Stomach (tissue), 19 donors: ENCODE results near the gene ADAM12. TPM values are rescaled to one million over a fixed set of nuclear protein-coding genes. Genes with fewer than 3 reads are reported as not detected.
A peak's percentile ranks its signal among the peaks of the same experiment; 100 is the strongest.

Experiments used
- DNase-seq, 2 donors: peaks; one replicate each; pipeline versions ENCODE4 v3.0.0 to v3.0.0-alpha.2; 2013 to 2019
- H3K27ac ChIP-seq, 5 donors: fragments of 200-600 bp in 4 of 5; sonication (generic) in 4 of 5; one replicate each; pipeline ENCODE4 v1.5.1; 2013 to 2019; ENCODE audit warnings: mild to moderate bottlenecking in 1 of 5, moderate library complexity in 1 of 5
- H3K27me3 ChIP-seq, 3 donors: fragments of 200-600 bp; sonication (generic); one replicate each; pipeline ENCODE4 v1.5.1; 2017 to 2019; ENCODE audit warnings: mixed run types in 1 of 3
- H3K36me3 ChIP-seq, 4 donors: fragments of 200-600 bp; sonication (generic); 1 replicate in 3 of 4; 2 replicates in 1 of 4; pipeline ENCODE4 v1.5.1; 2016 to 2019
- H3K4me1 ChIP-seq, 4 donors: fragments of 200-600 bp; sonication (generic); one replicate each; pipeline ENCODE4 v1.5.1; 2016 to 2019
- H3K4me3 ChIP-seq, 4 donors: fragments of 200-600 bp; sonication (generic) in 3 of 4; one replicate each; pipeline ENCODE4 v1.5.1; 2016 to 2019; ENCODE audit warnings: mild to moderate bottlenecking in 1 of 4
- H3K9me3 ChIP-seq, 4 donors: fragments of 200-600 bp; sonication (generic); one replicate each; pipeline ENCODE4 v1.5.1; 2016 to 2019
- EP300 ChIP-seq: sonication (generic); formaldehyde crosslinking; IDR thresholded peaks from one replicate; pipeline ENCODE4 v1.6.1; 2017; ENCODE audit warnings: antibody characterized with exemption
- POLR2A ChIP-seq, 4 donors: fragments of 450-650 bp; IDR thresholded peaks; one replicate each; pipeline ENCODE4 v1.6.1; 2016; ENCODE audit warnings: antibody characterized with exemption in 4 of 4, control low read depth in 2 of 4, mild to moderate bottlenecking in 1 of 4, moderate library complexity in 1 of 4
- POLR2AphosphoS5 ChIP-seq, 3 donors: sonication (generic); formaldehyde crosslinking; IDR thresholded peaks; one replicate each; pipeline ENCODE4 v1.6.1; 2016; ENCODE audit warnings: antibody characterized with exemption in 3 of 3
- WGBS, 5 donors: extraction: QIAGEN DNeasy Blood & Tissue Kit in 3 of 5; methylation state at CpG; one replicate each; pipeline versions ENCODE4 v1.1.5 to v1.1.7; 2013 to 2018; 5-methylcytosine and 5-hydroxymethylcytosine counted together
- intact Hi-C: fragments of 100-400 bp; cut with DNase I; formaldehyde crosslinking; loops from one replicate; pipeline ENCODE4 v1.15.1; 2023; ENCODE audit warnings: low total_unique reads
- long read RNA-seq, 10 donors: transcript quantifications; one replicate each; lab custom pipeline, GENCODE V29; 2026
- polyA plus RNA-seq, 3 donors: library from polyadenylated mRNA; stranded (reverse); fragments of 200-250 nt; gene quantifications; one replicate each; pipeline ENCODE4 v1.2.3, GENCODE V29; 2013
- total RNA-seq, 5 donors: library from RNA; depleted of rRNA; stranded (reverse); fragments of >200 nt; gene quantifications; one replicate each; pipeline versions ENCODE4 v1.1.0 to v1.2.3, GENCODE V29; 2014 to 2016
- TF ChIP-seq, protein P1 (sequence below), 7 experiments: fragments of 450-650 bp in 4 of 7; fragments of 200-600 bp in 3 of 7; sonication (generic) in 3 of 7; IDR thresholded peaks; one replicate each; pipeline ENCODE4 v1.5.1; 2016 to 2019; ENCODE audit warnings: antibody characterized with exemption in 7 of 7, control low read depth in 2 of 7, mild to moderate bottlenecking in 1 of 7
- donor health status: healthy with polysubstance abuse.
- donor health status: Bipolar disorder and iron deficiency.
- donor health status: healthy.

ADAM12 gene
- 1 to 10 TPM in 2 of 5 donors, under 1 TPM in 1, not detected in 2; 0.43 to 6.4 (median 3.5) TPM for total RNA-seq
- under 1 TPM in 2 of 3 donors, not detected in 1; 0.03 to 0.50 TPM for polyA plus RNA-seq
- long read RNA-seq, donor 1: 0 reads
- long read RNA-seq, donor 2: 0 reads
- long read RNA-seq, donor 3: 0 reads
- long read RNA-seq, donor 4: 0 reads
- long read RNA-seq, donor 5: 0 reads
- long read RNA-seq, donor 6: 0 reads
- long read RNA-seq, donor 7: 0 reads
- long read RNA-seq, donor 8: 0 reads
- long read RNA-seq, donor 9: 0 reads
- long read RNA-seq, donor 10: 0 reads

DNA sequence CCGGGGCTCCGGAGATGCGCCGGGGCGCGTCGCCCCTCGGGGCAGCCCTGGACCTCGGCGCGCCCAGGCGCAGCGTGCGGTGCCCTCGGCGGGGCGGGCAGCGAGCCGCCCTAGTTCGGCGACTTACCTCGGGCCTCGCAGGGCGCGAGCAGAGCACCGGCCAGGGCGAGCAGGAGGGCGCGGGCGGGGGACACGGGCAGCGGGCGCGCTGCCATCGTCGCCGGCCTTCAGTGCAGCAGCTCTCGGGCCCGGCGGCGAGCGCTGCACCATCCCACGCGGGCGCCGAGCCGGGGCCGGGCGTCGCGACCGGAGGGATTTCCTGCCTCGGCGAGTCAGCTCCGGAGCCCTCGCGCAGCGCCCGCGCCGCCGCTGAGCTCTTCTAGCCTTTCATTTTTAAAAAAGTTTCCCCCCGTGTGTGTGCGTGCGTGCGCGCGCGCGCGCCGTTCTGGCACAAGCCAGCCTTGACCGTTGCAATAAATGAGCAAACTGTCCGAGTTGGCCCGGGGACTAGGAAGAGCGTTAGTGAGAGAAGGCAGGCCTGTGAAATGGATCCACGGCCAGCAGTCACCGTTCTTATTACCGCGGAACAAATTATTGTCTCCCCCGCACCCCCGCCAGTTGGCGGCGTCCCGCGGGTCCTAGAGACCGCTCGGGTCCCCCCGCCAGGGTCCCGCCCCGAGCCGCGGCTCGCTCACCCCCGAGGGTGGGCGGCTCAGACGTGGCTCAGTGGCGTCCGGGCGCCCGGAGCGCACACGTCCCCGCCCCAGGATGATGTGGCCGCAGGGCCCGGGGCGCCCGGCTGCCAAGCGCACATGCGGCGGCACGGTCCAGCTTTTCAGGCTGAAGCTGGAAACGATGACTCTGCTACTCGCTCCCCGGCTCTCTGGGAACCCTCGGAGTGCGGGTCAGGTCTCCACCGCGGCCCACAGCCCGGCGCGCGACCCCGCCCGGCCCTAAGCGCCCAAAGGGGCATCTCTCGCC, at the start of gene ADAM12:
ADAM12 (minus strand) TSS at position 547 of the 981 bp plus-strand sequence; CDS start at position 215, 332 bp downstream.
- peak in 1 of 2 donors; percentile 76 for DNase-seq

DNA sequence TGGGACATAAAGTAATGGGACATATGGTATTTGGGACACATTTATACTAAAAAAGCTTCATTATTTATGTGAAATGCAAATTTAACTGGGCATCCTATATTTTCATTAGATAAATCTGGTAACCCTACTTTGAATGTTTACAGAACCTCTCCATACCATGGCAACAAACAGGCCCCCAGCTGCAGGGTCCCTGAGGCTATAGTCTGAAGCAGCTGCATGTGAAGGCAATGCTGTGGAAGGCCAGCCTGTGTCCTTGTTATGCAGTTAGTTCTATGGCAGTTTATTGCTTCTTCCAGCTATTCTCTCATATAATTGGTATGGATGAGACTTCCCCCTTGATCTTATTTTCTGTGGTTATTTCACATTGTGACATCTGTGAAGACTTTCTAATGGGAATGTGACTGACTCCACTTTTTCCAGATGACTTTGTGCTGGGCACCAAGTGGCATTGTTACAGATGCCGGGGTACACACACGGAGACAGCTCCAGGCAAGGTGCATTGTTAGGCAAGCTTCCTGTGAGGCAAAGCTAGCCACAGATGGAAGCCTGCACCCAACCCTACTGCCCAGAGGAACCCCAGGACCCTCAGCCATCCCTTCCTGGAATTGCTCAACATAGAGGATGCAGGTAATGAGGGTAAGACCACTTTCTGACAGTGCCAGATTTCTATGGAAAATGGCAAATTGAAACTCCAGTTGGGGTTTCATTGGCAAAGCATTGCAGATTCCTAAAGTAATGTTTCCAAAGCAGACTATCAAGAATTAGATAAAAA, 49.5 kb upstream of the ADAM12 start:
- Histone ChIP-seq H3K27me3 (no peaks in the 10 kb centered on the region), H3K4me3 (no peak overlapping the region), H3K27ac (no peak overlapping the region), H3K36me3 (no peaks in the 10 kb centered on the region), H3K4me1 (no peaks in the 10 kb centered on the region), H3K9me3 (peaks cover 0 to 21% (median 7%) of the 10 kb centered on the region in 4 donors)
- 78 to 93% (median 87%) methylated on average over 2 of the region's 2 CpGs for WGBS, 5 donors
- TF ChIP-seq EP300 (no peak), POLR2AphosphoS5 (IDR thresholded peaks at IDR 0.05) (no peak)
- TF ChIP-seq, protein P1, sequence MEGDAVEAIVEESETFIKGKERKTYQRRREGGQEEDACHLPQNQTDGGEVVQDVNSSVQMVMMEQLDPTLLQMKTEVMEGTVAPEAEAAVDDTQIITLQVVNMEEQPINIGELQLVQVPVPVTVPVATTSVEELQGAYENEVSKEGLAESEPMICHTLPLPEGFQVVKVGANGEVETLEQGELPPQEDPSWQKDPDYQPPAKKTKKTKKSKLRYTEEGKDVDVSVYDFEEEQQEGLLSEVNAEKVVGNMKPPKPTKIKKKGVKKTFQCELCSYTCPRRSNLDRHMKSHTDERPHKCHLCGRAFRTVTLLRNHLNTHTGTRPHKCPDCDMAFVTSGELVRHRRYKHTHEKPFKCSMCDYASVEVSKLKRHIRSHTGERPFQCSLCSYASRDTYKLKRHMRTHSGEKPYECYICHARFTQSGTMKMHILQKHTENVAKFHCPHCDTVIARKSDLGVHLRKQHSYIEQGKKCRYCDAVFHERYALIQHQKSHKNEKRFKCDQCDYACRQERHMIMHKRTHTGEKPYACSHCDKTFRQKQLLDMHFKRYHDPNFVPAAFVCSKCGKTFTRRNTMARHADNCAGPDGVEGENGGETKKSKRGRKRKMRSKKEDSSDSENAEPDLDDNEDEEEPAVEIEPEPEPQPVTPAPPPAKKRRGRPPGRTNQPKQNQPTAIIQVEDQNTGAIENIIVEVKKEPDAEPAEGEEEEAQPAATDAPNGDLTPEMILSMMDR (IDR thresholded peaks at IDR 0.05): no peak
- intact Hi-C loops: no loop called here
- no peak for DNase-seq

More for the DNA sequence above, at the start of gene ADAM12:
- intact Hi-C loops: loop anchor here (10.0 kb wide), 1 partner anchor 403 kb away; no protein-coding TSS in a partner anchor
- H3K27ac ChIP-seq: peak within 1 kb of the TSS in 2 of 5 donors; percentile 36 to 44
- peak within 1 kb of the TSS; percentile 45 to 61 (median 50) for H3K4me3 ChIP-seq
- WGBS, 5 donors: 2 to 11% (median 5%) methylated on average over 51 to 127 of the region's 127 CpGs
- H3K4me1 ChIP-seq: peaks cover 6 to 22% (median 20%) of the 10 kb centered on the region in 4 donors
- peaks cover 0 to 2% (median 0%) of the 10 kb centered on the region in 4 donors for H3K9me3 ChIP-seq
- TF ChIP-seq EP300 (no peak), POLR2A (IDR thresholded peaks at IDR 0.05) (no peak), POLR2AphosphoS5 (IDR thresholded peaks at IDR 0.05) (no peak)
- TF ChIP-seq, protein P1 (IDR thresholded peaks at IDR 0.05): no peak
- no peaks in the 10 kb centered on the region for H3K36me3 ChIP-seq
- peaks cover 0 to 43% (median 31%) of the 10 kb centered on the region in 3 donors for H3K27me3 ChIP-seq

- Histone ChIP-seq H3K27ac (no peak overlapping the region), H3K36me3 (no peaks in the 10 kb centered on the region), H3K4me1 (no peaks in the 10 kb centered on the region), H3K27me3 (no peaks in the 10 kb centered on the region), H3K4me3 (no peak overlapping the region), H3K9me3 (peaks cover 0 to 7% (median 3%) of the 10 kb centered on the region in 4 donors)
- WGBS, 5 donors: 29 to 56% (median 35%) methylated on average over 5 of the region's 5 CpGs
- TF ChIP-seq, protein P1 (IDR thresholded peaks at IDR 0.05): no peak
- intact Hi-C loops: no loop called here
- DNase-seq: no peak
These were observed 46.0 kb upstream of the ADAM12 start for GRCh38 chr10:126434235-126434634.

DNA sequence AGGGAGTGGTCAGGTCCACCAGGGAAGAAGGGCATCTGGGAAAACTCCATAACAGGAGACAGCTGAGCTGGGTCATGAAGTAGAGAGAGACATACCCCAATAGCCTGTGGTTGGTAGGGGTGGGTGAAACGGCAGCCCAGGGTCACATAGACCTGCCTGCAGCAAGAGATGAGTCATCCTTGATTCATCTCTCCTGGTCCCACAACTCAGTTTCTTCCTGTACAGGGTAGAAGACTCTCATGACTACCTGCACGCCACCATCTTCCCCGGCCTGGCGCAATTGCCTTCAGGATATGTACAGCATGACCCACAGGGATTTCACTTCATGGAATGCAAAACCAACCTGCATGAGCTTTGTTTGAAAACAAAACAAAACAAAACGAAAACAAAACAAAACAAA, 45.1 kb upstream of the ADAM12 start:
- no peak for TF ChIP-seq POLR2AphosphoS5 (IDR thresholded peaks at IDR 0.05)
- TF ChIP-seq EP300: no peak
- TF ChIP-seq, protein P1 (IDR thresholded peaks at IDR 0.05): no peak
- no peak for TF ChIP-seq POLR2A (IDR thresholded peaks at IDR 0.05)
- Histone ChIP-seq H3K9me3 (no peaks in the 10 kb centered on the region), H3K4me1 (no peaks in the 10 kb centered on the region), H3K27me3 (no peaks in the 10 kb centered on the region), H3K36me3 (no peaks in the 10 kb centered on the region), H3K27ac (no peak overlapping the region), H3K4me3 (no peak overlapping the region)
- WGBS, 5 donors: 65 to 83% (median 71%) methylated on average over 5 of the region's 5 CpGs
- DNase-seq: no peak
- intact Hi-C loops: no loop called here
